ENCODE measurements around the gene TRPV3.

Gene TRPV3

GRCh38 chr17:3559270-3559645 lies 1.6 kb upstream of the TRPV3 start:
- H3K27ac ChIP-seq, result no peak overlapping the region
- no peak for TF ChIP-seq CTCF (conservative IDR thresholded peaks at IDR 0.05)

GRCh38 chr17:3558603-3559269 lies 1.1 kb upstream of the TRPV3 start:
- no peak overlapping the region for H3K27ac ChIP-seq
- TF ChIP-seq CTCF (conservative IDR thresholded peaks at IDR 0.05), result no peak

GRCh38 chr17:3556916-3557767 lies 470 bp downstream of the TRPV3 start:
- H3K27ac ChIP-seq, result no peak overlapping the region
- TF ChIP-seq CTCF (conservative IDR thresholded peaks at IDR 0.05), result no peak

GRCh38 chr17:3556239-3556915 lies 1.2 kb downstream of the TRPV3 start:
- no peak overlapping the region for H3K27ac ChIP-seq
- TF ChIP-seq CTCF (conservative IDR thresholded peaks at IDR 0.05), result no peak

- TF ChIP-seq CTCF (conservative IDR thresholded peaks at IDR 0.05), result no peak
- no peak overlapping the region for H3K27ac ChIP-seq
Observed at GRCh38 chr17:3555189-3555796, 2.3 kb downstream of the TRPV3 start.

- no peak for TF ChIP-seq CTCF (conservative IDR thresholded peaks at IDR 0.05)
- H3K27ac ChIP-seq, result no peak overlapping the region
Observed at GRCh38 chr17:3554440-3554839, 3.2 kb downstream of the TRPV3 start.

Data from VCaP (cell line).